Measurements from ENCODE around the gene ASTN2. TPM values are rescaled to one million over a fixed set of nuclear protein-coding genes. Genes with fewer than 3 reads are reported as not detected.

The ASTN2 gene
- total RNA-seq, 1 experiment from 2014 or later, result 1.8 TPM

DNA sequence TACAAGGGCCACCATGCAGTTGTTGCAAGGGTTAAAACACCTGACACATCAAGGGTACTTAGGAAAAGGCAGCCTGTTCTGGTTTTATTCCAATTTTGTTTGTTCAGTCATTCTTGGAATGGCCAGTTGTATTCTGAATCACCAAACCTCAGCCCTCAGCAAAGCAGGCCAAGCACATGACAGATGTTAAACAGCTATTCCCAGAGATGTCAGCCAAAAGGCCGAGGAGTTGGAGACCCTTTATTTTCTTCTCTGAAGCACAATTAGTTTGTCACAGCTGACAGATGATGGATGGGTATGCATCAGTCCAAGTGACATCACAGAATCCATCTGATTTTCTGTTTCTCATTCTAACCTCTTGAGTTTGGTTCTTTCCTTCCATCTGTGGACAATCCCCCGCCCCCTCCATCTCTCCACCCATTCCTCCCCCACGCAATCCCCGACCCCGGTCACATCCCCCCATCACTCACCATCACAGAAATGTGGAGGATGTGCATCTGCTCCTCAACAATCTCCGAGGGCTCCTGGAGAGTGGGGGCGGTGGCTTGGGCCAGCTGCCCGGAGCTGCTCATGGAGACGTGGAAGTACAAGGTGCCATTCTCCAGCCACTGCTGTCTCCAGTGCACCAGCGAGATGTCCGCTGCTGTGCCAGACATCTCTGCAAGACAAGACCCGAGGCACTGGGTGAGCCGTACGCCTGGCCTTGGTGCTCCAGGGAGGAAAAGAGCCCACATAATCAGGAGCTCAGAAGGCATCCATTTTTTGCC, 123.8 kb downstream of the ASTN2 start:
- Histone ChIP-seq H3K9me3 (replicated peaks) (no peaks in the 10 kb centered on the region), H3K4me1 (replicated peaks) (no peaks in the 10 kb centered on the region), H3K27me3 (replicated peaks) (no peaks in the 10 kb centered on the region), H3K27ac (no peak overlapping the region), H3K36me3 (no peaks in the 10 kb centered on the region), H3K4me3 (no peak overlapping the region)
- no peak for DNase-seq (ENCODE audit: low read depth in 1 of 2, low spot score in 2 of 2)

DNA sequence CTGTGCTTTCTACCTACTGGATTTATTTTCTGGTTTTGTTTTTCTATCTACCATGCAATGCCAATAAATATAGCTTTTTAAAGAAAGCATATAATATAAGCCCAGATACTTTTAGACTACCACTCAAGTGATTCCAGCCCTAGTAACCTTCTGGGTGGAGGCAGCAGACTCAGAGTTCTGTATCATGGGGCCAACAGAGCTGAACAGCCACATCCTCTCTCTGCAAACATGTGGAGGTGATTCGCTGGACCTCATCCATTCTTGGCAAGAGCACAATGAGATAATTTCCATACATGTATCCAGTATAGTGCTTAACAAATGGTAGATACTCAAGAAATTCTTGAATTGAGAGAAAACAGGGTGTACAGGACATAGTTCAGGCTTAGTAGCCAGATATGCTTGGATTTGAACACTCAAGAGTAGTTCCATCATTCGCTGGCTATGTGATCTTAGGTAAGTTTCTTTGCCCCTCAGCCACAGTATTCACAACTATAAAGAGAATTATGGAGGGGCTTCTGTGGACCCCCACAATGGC, 124.5 kb downstream of the ASTN2 start:
- no peaks in the 10 kb centered on the region for H3K9me3 ChIP-seq (replicated peaks)
- H3K4me3 ChIP-seq, result no peak overlapping the region
- H3K36me3 ChIP-seq, result no peaks in the 10 kb centered on the region
- no peaks in the 10 kb centered on the region for H3K27me3 ChIP-seq (replicated peaks)
- H3K27ac ChIP-seq, result no peak overlapping the region
- no peak for DNase-seq (ENCODE audit: low read depth in 1 of 2, low spot score in 2 of 2)
- no peaks in the 10 kb centered on the region for H3K4me1 ChIP-seq (replicated peaks)

DNA sequence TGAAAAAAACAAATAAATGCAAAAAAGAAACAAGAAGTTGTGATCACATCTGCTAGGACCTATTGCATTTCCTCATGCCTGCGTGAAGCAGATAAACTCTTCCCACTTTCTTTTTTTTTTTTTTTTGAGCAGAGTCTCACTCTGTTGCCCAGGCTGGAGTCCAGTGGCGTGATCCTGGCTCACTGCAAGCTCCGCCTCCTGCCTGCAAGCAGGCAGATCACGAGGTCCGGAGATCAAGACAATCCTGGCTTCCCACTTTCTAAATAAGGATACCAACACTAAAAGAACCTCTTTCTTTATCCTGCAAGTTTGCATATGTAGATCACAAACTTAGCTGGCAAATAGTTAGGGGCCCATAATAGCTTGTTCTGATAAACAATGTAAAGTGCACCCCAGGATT, 128.6 kb downstream of the ASTN2 start:
- no peaks in the 10 kb centered on the region for H3K36me3 ChIP-seq
- H3K4me1 ChIP-seq (replicated peaks), result no peaks in the 10 kb centered on the region
- no peak overlapping the region for H3K4me3 ChIP-seq
- H3K27me3 ChIP-seq (replicated peaks), result no peaks in the 10 kb centered on the region
- H3K9me3 ChIP-seq (replicated peaks), result no peaks in the 10 kb centered on the region
- no peak for DNase-seq (ENCODE audit: low read depth in 1 of 2, low spot score in 2 of 2)
- no peak overlapping the region for H3K27ac ChIP-seq

- H3K4me1 ChIP-seq (replicated peaks), result no peaks in the 10 kb centered on the region
- no peak overlapping the region for H3K27ac ChIP-seq
- H3K4me3 ChIP-seq, result no peak overlapping the region
- no peak for DNase-seq (ENCODE audit: low read depth in 1 of 2, low spot score in 2 of 2)
- H3K9me3 ChIP-seq (replicated peaks), result no peaks in the 10 kb centered on the region
- no peaks in the 10 kb centered on the region for H3K36me3 ChIP-seq
- no peaks in the 10 kb centered on the region for H3K27me3 ChIP-seq (replicated peaks)
Measured at GRCh38 chr9:117284414-117284813, 130.4 kb downstream of the ASTN2 start.

GRCh38 chr9:117282541-117282940, 132.3 kb downstream of the ASTN2 start:
- Histone ChIP-seq H3K36me3 (no peaks in the 10 kb centered on the region), H3K4me1 (replicated peaks) (no peaks in the 10 kb centered on the region), H3K9me3 (replicated peaks) (no peaks in the 10 kb centered on the region), H3K27ac (no peak overlapping the region), H3K4me3 (no peak overlapping the region), H3K27me3 (replicated peaks) (no peaks in the 10 kb centered on the region)
- DNase-seq (ENCODE audit: low read depth in 1 of 2, low spot score in 2 of 2), result no peak

DNA sequence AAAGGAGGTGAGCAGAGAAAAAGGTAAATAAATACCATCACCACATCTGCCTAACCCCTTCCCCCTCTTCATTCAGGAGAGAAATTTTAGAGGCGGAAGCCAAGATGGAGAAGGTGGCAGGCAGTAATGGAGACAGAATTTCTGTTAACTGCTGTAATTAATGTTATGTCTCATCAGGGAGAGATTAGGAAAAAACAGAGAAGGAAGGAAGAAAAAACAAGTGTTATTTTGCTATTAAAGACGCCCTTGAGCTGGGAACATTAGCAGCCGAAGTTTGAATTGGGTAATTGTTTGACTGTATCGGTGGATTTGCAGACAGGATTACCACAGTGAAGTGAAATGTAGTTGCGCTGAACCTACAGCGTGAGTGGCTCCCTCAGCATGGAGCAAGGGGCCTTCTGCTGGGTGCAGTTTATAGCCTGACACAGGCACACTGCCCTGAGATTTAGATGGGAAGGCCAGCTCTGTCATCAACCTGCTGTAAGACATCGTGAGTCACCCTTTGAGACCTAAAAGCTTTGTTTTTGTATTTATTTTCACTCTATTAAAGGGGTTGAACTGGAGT, 136.3 kb downstream of the ASTN2 start:
- Histone ChIP-seq H3K27me3 (replicated peaks) (no peaks in the 10 kb centered on the region), H3K4me3 (no peak overlapping the region), H3K9me3 (replicated peaks) (no peaks in the 10 kb centered on the region), H3K36me3 (no peaks in the 10 kb centered on the region), H3K4me1 (replicated peaks) (no peaks in the 10 kb centered on the region), H3K27ac (no peak overlapping the region)
- no peak for DNase-seq (ENCODE audit: low read depth in 1 of 2, low spot score in 2 of 2)

GRCh38 chr9:117278020-117278419, 136.8 kb downstream of the ASTN2 start:
- no peak for DNase-seq (ENCODE audit: low read depth in 1 of 2, low spot score in 2 of 2)
- H3K27ac ChIP-seq, result no peak overlapping the region
- H3K36me3 ChIP-seq, result no peaks in the 10 kb centered on the region
- H3K9me3 ChIP-seq (replicated peaks), result no peaks in the 10 kb centered on the region
- no peaks in the 10 kb centered on the region for H3K4me1 ChIP-seq (replicated peaks)
- no peaks in the 10 kb centered on the region for H3K27me3 ChIP-seq (replicated peaks)
- no peak overlapping the region for H3K4me3 ChIP-seq

DNA sequence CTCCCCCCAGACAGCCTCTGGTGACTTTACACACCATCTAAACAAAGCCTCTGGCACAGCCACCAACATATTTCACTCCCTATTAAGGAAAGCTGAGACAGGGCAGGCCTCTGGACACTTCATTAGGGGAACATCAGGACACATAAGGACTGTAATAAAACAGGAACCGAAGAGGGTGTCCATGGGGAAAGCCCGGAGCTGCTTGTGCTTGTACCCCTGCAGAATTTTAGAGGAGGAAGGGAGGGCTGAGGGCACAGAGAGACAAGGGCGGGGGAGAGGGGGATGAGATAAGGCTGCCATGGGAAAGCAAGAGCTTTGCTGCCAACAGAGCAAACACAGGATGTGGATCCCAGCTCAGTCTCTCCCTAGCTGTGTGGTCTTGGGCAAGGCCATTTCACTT, 138.4 kb downstream of the ASTN2 start:
- H3K4me1 ChIP-seq (replicated peaks), result no peaks in the 10 kb centered on the region
- no peaks in the 10 kb centered on the region for H3K27me3 ChIP-seq (replicated peaks)
- H3K27ac ChIP-seq, result no peak overlapping the region
- no peaks in the 10 kb centered on the region for H3K9me3 ChIP-seq (replicated peaks)
- H3K36me3 ChIP-seq, result no peaks in the 10 kb centered on the region
- no peak overlapping the region for H3K4me3 ChIP-seq
- no peak for DNase-seq (ENCODE audit: low read depth in 1 of 2, low spot score in 2 of 2)

DNA sequence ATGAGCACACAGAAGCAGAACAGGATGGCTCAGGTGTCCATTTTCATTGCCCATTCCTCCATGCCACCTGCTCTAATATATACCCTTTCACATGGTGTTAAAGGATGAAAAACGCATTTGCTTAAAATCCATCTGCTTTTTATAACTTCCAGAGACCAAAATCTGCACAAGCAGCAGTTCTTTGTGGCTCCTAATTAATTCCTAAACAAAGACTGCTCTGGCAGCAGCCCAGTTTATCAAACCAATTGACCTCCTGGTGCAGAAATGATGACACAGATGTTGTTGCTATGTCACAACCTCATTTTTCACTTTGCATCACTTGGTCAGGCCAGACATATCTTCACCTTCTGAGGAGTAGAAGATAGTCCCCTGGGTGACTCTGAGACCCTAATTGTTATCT, 141.2 kb downstream of the ASTN2 start:
- DNase-seq (ENCODE audit: low read depth in 1 of 2, low spot score in 2 of 2), result no peak
- Histone ChIP-seq H3K27me3 (replicated peaks) (no peaks in the 10 kb centered on the region), H3K27ac (no peak overlapping the region), H3K36me3 (no peaks in the 10 kb centered on the region), H3K4me3 (no peak overlapping the region), H3K4me1 (replicated peaks) (no peaks in the 10 kb centered on the region), H3K9me3 (replicated peaks) (no peaks in the 10 kb centered on the region)

GRCh38 chr9:117268847-117269446, 145.9 kb downstream of the ASTN2 start:
- H3K4me1 ChIP-seq (replicated peaks), result no peaks in the 10 kb centered on the region
- DNase-seq (ENCODE audit: low read depth in 1 of 2, low spot score in 2 of 2), result no peak
- H3K9me3 ChIP-seq (replicated peaks), result no peaks in the 10 kb centered on the region
- H3K36me3 ChIP-seq, result no peaks in the 10 kb centered on the region
- no peak overlapping the region for H3K27ac ChIP-seq
- no peaks in the 10 kb centered on the region for H3K27me3 ChIP-seq (replicated peaks)
- no peak overlapping the region for H3K4me3 ChIP-seq

GRCh38 chr9:117266855-117267497, 147.9 kb downstream of the ASTN2 start:
- Histone ChIP-seq H3K27ac (no peak overlapping the region), H3K27me3 (replicated peaks) (no peaks in the 10 kb centered on the region), H3K9me3 (replicated peaks) (no peaks in the 10 kb centered on the region), H3K4me3 (no peak overlapping the region), H3K4me1 (replicated peaks) (no peaks in the 10 kb centered on the region), H3K36me3 (no peaks in the 10 kb centered on the region)
- no peak for DNase-seq (ENCODE audit: low read depth in 1 of 2, low spot score in 2 of 2)

DNA sequence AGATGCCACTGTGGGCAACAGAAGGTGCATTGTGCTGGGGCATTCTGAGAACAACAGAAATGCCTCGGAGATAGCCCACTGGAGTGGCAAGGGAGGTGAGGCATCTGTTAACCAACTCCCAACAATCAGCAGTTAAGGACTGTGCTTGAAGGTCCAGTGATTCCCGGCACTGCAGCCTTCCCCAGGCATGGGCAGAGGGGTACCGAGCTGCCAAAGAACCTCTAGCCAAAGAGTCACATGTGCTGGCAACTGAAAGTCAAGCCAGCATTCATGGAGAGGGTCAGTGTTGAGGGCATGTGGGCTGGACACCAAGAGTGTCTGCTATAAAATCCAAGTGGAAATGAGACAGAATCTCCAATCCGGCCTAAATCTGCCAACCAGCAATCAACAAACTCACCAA, 149.6 kb downstream of the ASTN2 start:
- no peaks in the 10 kb centered on the region for H3K36me3 ChIP-seq
- no peak for DNase-seq (ENCODE audit: low read depth in 1 of 2, low spot score in 2 of 2)
- no peaks in the 10 kb centered on the region for H3K27me3 ChIP-seq (replicated peaks)

DNA sequence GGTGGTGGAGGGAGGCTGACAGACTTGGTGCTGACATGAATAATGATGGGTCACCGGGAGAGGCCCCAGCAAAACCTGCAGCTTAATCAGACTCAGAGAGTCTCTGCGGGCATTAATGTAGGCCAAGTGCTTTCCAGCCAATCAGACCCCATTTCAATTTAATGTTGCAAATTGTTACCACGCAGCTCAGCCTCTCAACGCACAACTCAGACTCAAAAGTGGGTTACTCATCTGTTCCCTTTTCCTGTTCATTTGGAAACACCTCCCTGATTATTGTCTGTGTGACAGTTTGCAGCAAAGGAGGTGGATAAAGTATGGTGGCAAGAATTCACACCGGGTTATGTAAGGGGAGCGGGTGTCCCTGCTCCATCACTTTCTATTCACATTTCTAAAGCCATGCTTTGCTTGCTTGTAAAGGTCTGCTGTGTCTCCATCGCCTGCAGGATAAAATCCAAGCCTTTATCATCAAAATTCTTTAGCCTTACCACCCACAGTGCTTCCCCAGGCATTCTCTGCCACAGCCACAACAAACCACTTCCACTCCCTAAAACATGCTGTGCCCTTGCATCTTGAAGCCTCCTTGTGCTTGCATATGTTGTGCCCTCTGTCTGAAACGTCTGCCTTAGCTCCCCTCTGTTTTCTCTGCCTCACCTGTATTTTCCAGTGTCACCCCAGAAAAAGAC, 156.5 kb downstream of the ASTN2 start:
- no peaks in the 10 kb centered on the region for H3K27me3 ChIP-seq (replicated peaks)
- DNase-seq (ENCODE audit: low read depth in 1 of 2, low spot score in 2 of 2), result peak in 1 of 2 experiments; percentile 15
- H3K4me1 ChIP-seq (replicated peaks), result peaks cover 4% of the 10 kb centered on the region
- H3K9me3 ChIP-seq (replicated peaks), result no peaks in the 10 kb centered on the region
- H3K4me3 ChIP-seq, result no peak overlapping the region
- H3K27ac ChIP-seq, result no peak overlapping the region
- no peaks in the 10 kb centered on the region for H3K36me3 ChIP-seq

More for the DNA sequence above, 149.6 kb downstream of the ASTN2 start:
- no peak overlapping the region for H3K27ac ChIP-seq
- H3K4me3 ChIP-seq, result no peak overlapping the region
- H3K4me1 ChIP-seq (replicated peaks), result no peaks in the 10 kb centered on the region
- no peaks in the 10 kb centered on the region for H3K9me3 ChIP-seq (replicated peaks)
